Measurements from ENCODE around the gene KIF26A.

DNA sequence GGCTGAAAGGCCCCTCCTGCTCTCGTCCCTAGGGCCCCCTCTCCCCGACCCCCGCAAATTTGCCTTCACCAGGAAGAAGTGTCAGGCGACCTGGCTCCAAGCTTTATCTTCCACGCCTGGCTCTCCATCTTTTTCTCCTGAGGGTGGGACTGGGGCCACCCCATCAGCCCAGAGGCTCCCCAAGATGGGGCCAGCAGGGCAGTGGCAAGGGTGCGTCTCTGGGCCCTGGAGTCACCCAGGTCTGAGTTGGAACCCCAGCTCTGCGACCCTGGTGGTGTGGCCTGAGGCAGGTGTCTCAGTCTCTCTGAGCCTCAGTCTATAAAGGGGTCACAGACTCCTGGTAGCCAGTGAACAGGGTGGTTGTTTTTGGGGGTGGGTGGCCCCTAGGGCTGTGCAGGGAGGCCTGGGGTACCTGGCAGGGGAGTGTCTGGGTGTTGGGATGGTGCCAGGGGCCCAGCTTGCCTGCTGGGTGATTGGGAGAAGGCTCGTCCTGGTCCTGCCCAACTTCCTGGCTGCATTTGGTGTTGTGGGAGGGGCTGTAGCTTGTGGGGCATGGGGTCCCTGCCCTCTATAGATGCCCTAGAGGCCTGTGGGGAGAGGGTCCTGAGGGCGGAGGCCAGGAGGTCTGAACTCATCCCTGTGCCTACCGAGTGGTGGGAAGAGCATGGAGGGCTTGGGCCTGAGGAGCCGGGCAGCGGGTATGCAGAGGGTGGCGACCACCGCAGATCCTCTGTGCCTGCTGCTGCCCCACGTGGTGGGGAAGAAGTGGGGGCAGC is 7.6 kb downstream of the KIF26A start:
- TF ChIP-seq, protein P1, sequence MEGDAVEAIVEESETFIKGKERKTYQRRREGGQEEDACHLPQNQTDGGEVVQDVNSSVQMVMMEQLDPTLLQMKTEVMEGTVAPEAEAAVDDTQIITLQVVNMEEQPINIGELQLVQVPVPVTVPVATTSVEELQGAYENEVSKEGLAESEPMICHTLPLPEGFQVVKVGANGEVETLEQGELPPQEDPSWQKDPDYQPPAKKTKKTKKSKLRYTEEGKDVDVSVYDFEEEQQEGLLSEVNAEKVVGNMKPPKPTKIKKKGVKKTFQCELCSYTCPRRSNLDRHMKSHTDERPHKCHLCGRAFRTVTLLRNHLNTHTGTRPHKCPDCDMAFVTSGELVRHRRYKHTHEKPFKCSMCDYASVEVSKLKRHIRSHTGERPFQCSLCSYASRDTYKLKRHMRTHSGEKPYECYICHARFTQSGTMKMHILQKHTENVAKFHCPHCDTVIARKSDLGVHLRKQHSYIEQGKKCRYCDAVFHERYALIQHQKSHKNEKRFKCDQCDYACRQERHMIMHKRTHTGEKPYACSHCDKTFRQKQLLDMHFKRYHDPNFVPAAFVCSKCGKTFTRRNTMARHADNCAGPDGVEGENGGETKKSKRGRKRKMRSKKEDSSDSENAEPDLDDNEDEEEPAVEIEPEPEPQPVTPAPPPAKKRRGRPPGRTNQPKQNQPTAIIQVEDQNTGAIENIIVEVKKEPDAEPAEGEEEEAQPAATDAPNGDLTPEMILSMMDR (conservative IDR thresholded peaks at IDR 0.05; ENCODE audit: low read depth in 2 of 2) = no peak
- TF ChIP-seq JUNB (IDR thresholded peaks at IDR 0.05; ENCODE audit: unreplicated experiment) (no peak), EZH2phosphoT487 (IDR thresholded peaks at IDR 0.05; ENCODE audit: unreplicated experiment) (no peak), CREB1 (CRISPR knock-in tag; IDR thresholded peaks at IDR 0.05; ENCODE audit: low read depth) (no peak)
